Endodermal cell (in vitro differentiated cells): ENCODE measurements around the gene PNLIP. TPM values are rescaled to one million over a fixed set of nuclear protein-coding genes. Genes with fewer than 3 reads are reported as not detected.

ENCODE experiments used
- DNase-seq: peaks from one replicate; pipeline ENCODE4 v3.0.0-alpha.2; 2017
- H3K27ac ChIP-seq: 2 replicates; pipeline ENCODE4 v1.5.1; 2013; ENCODE audit warnings: mild to moderate bottlenecking, low read depth, low read length, moderate library complexity
- H3K27me3 ChIP-seq: 2 replicates; pipeline ENCODE4 v1.6.1; 2013; ENCODE audit warnings: mild to moderate bottlenecking, low read length, moderate library complexity; ENCODE audit not compliant: insufficient read depth, control insufficient read depth, poor library complexity, severe bottlenecking
- H3K36me3 ChIP-seq: 2 replicates; pipeline ENCODE4 v1.7.0; 2013; ENCODE audit warnings: mild to moderate bottlenecking, low read length, moderate library complexity; ENCODE audit not compliant: control insufficient read depth, insufficient read depth
- H3K4me1 ChIP-seq: one replicate; pipeline ENCODE4 v1.7.0; 2013; ENCODE audit warnings: low read length; ENCODE audit not compliant: control insufficient read depth, insufficient read depth
- H3K4me3 ChIP-seq: 2 replicates; pipeline ENCODE4 v1.5.1; 2013; ENCODE audit warnings: mild to moderate bottlenecking, low read length, moderate library complexity
- H3K9ac ChIP-seq: 2 replicates; pipeline ENCODE4 v1.6.1; 2013; ENCODE audit warnings: mild to moderate bottlenecking, low read length, moderate library complexity; ENCODE audit not compliant: poor library complexity, severe bottlenecking; ENCODE audit errors: extremely low read depth
- H3K9me3 ChIP-seq: 2 replicates; pipeline ENCODE4 v1.6.1; 2013; ENCODE audit warnings: mild to moderate bottlenecking, low read length, moderate library complexity; ENCODE audit not compliant: control insufficient read depth
- H3K27ac Mint-ChIP-seq: 2 replicates; pipeline ENCODE4 v1.8.0; 2020; ENCODE audit warnings: mixed read lengths
- H3K27me3 Mint-ChIP-seq: 2 replicates; pipeline ENCODE4 v1.8.0; 2021; ENCODE audit warnings: mild to moderate bottlenecking, mixed read lengths; ENCODE audit not compliant: insufficient read depth
- H3K36me3 Mint-ChIP-seq: 2 replicates; pipeline ENCODE4 v1.8.0; 2020; ENCODE audit warnings: low read depth, mixed read lengths
- H3K4me1 Mint-ChIP-seq: 2 replicates; pipeline ENCODE4 v1.8.0; 2020; ENCODE audit warnings: mixed read lengths
- H3K4me3 Mint-ChIP-seq: 2 replicates; pipeline ENCODE4 v1.8.0; 2020; ENCODE audit warnings: mild to moderate bottlenecking, moderate library complexity, mixed read lengths
- H3K9me3 Mint-ChIP-seq: 2 replicates; pipeline ENCODE4 v1.8.0; 2020; ENCODE audit warnings: mild to moderate bottlenecking, mixed read lengths
- CTCF ChIP-seq: fragments of 200-600 bp; sonication (generic); conservative IDR thresholded peaks from 2 replicates; pipeline ENCODE4 v1.5.0; 2021; ENCODE audit warnings: antibody characterized with exemption, mild to moderate bottlenecking
- WGBS, 2 experiments: methylation state at CpG; one replicate each; pipeline versions ENCODE4 v1.1.5 to v1.1.7; 2013; ENCODE audit warnings: missing lambda C conversion rate in 2 of 2, mixed read lengths in 1 of 2; ENCODE audit not compliant: insufficient coverage in 1 of 2, insufficient read length in 1 of 2; 5-methylcytosine and 5-hydroxymethylcytosine counted together
- total RNA-seq, 2 donors: library from RNA; stranded (reverse); fragmentation: NEBNext Ultra II Directional in 1 of 2; extraction: Animal tissue kit (Norgen Biotek cat#: 25700) in 1 of 2; gene quantifications; 2 replicates in 1 of 2; 3 replicates in 1 of 2; pipeline ENCODE4 v1.2.1, GENCODE V29; 2021

PNLIP gene
- total RNA-seq, 2 donors from 2014 or later: not detected

DNA sequence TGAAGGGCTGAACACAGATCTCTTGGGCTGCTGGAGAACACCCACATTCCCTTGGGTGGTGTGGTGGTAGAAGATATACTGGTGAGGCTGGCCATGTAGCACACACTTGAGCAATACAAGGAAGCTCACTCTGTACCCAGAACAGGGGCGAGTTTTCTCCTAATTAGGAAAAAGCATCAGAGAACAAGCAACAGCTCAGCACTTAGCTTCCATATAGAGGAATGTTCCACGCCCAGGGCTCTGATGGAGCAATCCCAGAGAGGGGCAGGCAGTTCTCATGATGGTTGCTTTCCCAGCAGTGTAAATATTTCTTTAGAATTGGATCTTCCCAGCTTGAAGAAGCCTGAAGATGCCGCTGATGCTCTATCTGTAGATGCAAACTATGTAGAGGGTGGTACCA lies 21.0 kb upstream of the PNLIP start:
- no peaks in the 10 kb centered on the region for H3K4me1 ChIP-seq
- no peak overlapping the region for H3K27ac ChIP-seq
- no peaks in the 10 kb centered on the region for H3K36me3 Mint-ChIP-seq
- H3K9me3 Mint-ChIP-seq: no peaks in the 10 kb centered on the region
- H3K9ac ChIP-seq: no peak overlapping the region
- no peak overlapping the region for H3K4me3 Mint-ChIP-seq
- no peak for DNase-seq
- peaks cover 3% of the 10 kb centered on the region for H3K4me1 Mint-ChIP-seq
- H3K27me3 Mint-ChIP-seq: no peaks in the 10 kb centered on the region
- no peaks in the 10 kb centered on the region for H3K9me3 ChIP-seq
- TF ChIP-seq CTCF: no peak
- 93 to 100% methylated on average over 2 to 3 of the region's 3 CpGs for WGBS, 2 experiments
- H3K4me3 ChIP-seq: no peak overlapping the region
- no peak overlapping the region for H3K27ac Mint-ChIP-seq
- H3K27me3 ChIP-seq: no peaks in the 10 kb centered on the region
- no peaks in the 10 kb centered on the region for H3K36me3 ChIP-seq

DNA sequence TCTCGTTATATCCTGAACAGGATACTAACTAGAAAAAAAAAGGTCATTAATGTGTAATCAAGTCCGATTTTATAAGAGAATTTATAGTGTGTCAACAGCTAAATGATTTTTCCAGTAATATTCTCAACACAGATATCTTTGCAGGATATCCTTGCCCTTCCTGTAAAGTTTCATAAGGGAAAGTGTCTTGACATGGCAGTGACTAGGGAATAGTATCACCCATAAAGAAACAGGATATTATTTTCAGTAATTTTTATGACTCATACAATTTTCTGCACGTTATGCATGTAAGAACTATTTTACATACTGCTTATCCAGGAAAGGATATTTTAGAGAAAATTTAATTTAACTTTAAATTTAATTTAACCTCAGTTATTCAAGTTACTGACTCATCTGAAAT lies 19.5 kb upstream of the PNLIP start:
- H3K4me1 ChIP-seq: no peaks in the 10 kb centered on the region
- no peak overlapping the region for H3K4me3 ChIP-seq
- no peaks in the 10 kb centered on the region for H3K27me3 ChIP-seq
- no peaks in the 10 kb centered on the region for H3K9me3 ChIP-seq
- no peak overlapping the region for H3K9ac ChIP-seq
- no peaks in the 10 kb centered on the region for H3K27me3 Mint-ChIP-seq
- DNase-seq: no peak
- peaks cover 4% of the 10 kb centered on the region for H3K9me3 Mint-ChIP-seq
- TF ChIP-seq CTCF: no peak
- H3K36me3 ChIP-seq: no peaks in the 10 kb centered on the region
- H3K27ac Mint-ChIP-seq: no peak overlapping the region
- no peak overlapping the region for H3K4me3 Mint-ChIP-seq
- WGBS, 2 experiments: 83 to 87% methylated on average over 1 to 2 of the region's 3 CpGs
- H3K27ac ChIP-seq: no peak overlapping the region
- no peaks in the 10 kb centered on the region for H3K36me3 Mint-ChIP-seq
- H3K4me1 Mint-ChIP-seq: peaks cover 3% of the 10 kb centered on the region

DNA sequence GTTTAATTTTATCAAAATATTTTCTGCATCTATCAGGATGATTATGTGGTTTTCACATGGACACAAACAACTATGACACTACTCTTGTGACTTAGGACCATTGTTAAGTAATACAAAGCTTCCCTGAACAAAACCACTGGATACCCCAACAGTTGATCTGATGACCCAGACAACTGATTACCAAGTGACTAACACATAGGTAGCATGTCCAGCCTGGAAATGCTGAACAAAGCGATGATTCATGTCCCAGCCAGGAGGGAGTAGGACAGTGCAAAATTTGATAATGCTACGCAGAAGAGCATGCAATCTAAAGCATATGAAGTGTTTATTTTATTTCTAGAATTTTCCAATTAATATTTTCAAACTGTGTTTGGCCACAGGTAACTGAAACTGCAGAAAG lies 8.9 kb upstream of the PNLIP start:
- no peak overlapping the region for H3K4me3 ChIP-seq
- H3K4me1 ChIP-seq: no peaks in the 10 kb centered on the region
- no peaks in the 10 kb centered on the region for H3K27me3 ChIP-seq
- Mint-ChIP-seq H3K27me3 (peaks cover 2% of the 10 kb centered on the region), H3K27ac (no peak overlapping the region), H3K9me3 (peaks cover 7% of the 10 kb centered on the region), H3K36me3 (no peaks in the 10 kb centered on the region), H3K4me3 (no peak overlapping the region), H3K4me1 (peaks cover under 1% of the 10 kb centered on the region)
- peaks cover 20% of the 10 kb centered on the region for H3K9me3 ChIP-seq
- no peak overlapping the region for H3K27ac ChIP-seq
- DNase-seq: no peak
- H3K36me3 ChIP-seq: no peaks in the 10 kb centered on the region
- WGBS, 2 experiments: 89 to 100% methylated on average over 1 to 2 of the region's 2 CpGs
- H3K9ac ChIP-seq: no peak overlapping the region
- TF ChIP-seq CTCF: no peak
